OCI-LY7 (cell line): ENCODE data around the gene NEO1. TPM values are rescaled to one million over a fixed set of nuclear protein-coding genes. Genes with fewer than 3 reads are reported as not detected.

ENCODE experiments used
- BruUV-seq: library from RNA; stranded (reverse); fragments of 400-500 nt; replicated peaks from 2 replicates; lab custom pipeline; 2021; lab: Mats Ljungman, UMichigan
- CTCF ChIA-PET: fragments of 300-600 bp; sonication (Branson Sonifier 250); formaldehyde crosslinking; loops from one replicate; lab custom pipeline; 2022; ENCODE audit warnings: antibody characterized with exemption; ENCODE audit not compliant: unreplicated experiment; lab: Charles Lee
- POLR2A ChIA-PET: fragments of 300-600 bp; sonication (Branson Sonifier 250); formaldehyde crosslinking; loops from one replicate; lab custom pipeline; 2022; ENCODE audit warnings: antibody characterized with exemption; lab: Charles Lee
- DNase-seq: peaks from one replicate; pipeline ENCODE4 v3.0.0-alpha.2; 2015; ENCODE audit warnings: low spot score
- H2AFZ ChIP-seq: fragments of 200-600 bp; sonication (generic), shearing (Covaris generic); 2 replicates; pipeline ENCODE4 v1.6.1; 2014; ENCODE audit warnings: mild to moderate bottlenecking, antibody characterized with exemption, low read length, moderate library complexity
- H3K27ac ChIP-seq: fragments of 200-600 bp; sonication (generic); 2 replicates; pipeline ENCODE4 v1.5.1; 2014; ENCODE audit warnings: mixed run types, low read depth, mild to moderate bottlenecking, moderate library complexity, low read length, inconsistent platforms; ENCODE audit not compliant: poor library complexity, severe bottlenecking
- H3K36me3 ChIP-seq: fragments of 200-600 bp; sonication (generic); 2 replicates; pipeline ENCODE4 v1.6.1; 2014; ENCODE audit warnings: mild to moderate bottlenecking, antibody characterized with exemption, low read length, moderate library complexity, mixed read lengths; ENCODE audit not compliant: insufficient read depth
- H3K4me1 ChIP-seq: fragments of 200-600 bp; sonication (generic); 2 replicates; pipeline ENCODE4 v1.5.1; 2014; ENCODE audit warnings: mild to moderate bottlenecking, low read length; ENCODE audit not compliant: insufficient read depth, poor library complexity, severe bottlenecking
- H3K4me2 ChIP-seq: fragments of 200-600 bp; sonication (generic); 2 replicates; pipeline ENCODE4 v1.6.1; 2014; ENCODE audit warnings: mild to moderate bottlenecking, low read length
- H3K4me3 ChIP-seq: fragments of 200-600 bp; sonication (generic); 2 replicates; pipeline ENCODE4 v1.5.1; 2014; ENCODE audit warnings: mild to moderate bottlenecking, low read depth, low read length; ENCODE audit not compliant: poor library complexity, severe bottlenecking
- H3K79me2 ChIP-seq: fragments of 200-600 bp; sonication (generic); 2 replicates; pipeline ENCODE4 v1.6.1; 2016; ENCODE audit warnings: low read depth, mild to moderate bottlenecking, low read length, moderate library complexity, mixed read lengths; ENCODE audit not compliant: insufficient read depth
- H3K9me2 ChIP-seq: fragments of 200-600 bp; sonication (generic); 2 replicates; pipeline ENCODE4 v1.6.1; 2016; ENCODE audit warnings: mild to moderate bottlenecking, low read length, mixed read lengths; ENCODE audit not compliant: insufficient read depth
- H3K9me3 ChIP-seq: fragments of 200-600 bp; sonication (generic); 2 replicates; pipeline ENCODE4 v1.6.1; 2014; ENCODE audit warnings: mild to moderate bottlenecking, mixed run types, low read length, mixed read lengths
- H4K20me1 ChIP-seq: fragments of 200-600 bp; sonication (generic); 2 replicates; pipeline ENCODE4 v1.6.1; 2014; ENCODE audit warnings: mild to moderate bottlenecking, antibody characterized with exemption, low read length, moderate library complexity, mixed read lengths; ENCODE audit not compliant: insufficient read depth
- CTCF ChIP-seq: fragments of 200-600 bp; sonication (generic); conservative IDR thresholded peaks from 2 replicates; pipeline ENCODE4 v1.5.1; 2014; ENCODE audit warnings: mild to moderate bottlenecking, antibody characterized with exemption, low read length, moderate library complexity, mixed read lengths
- EZH2phosphoT487 ChIP-seq: fragments of 200-600 bp; sonication (generic); IDR thresholded peaks from 2 replicates; pipeline ENCODE4 v1.6.1; 2018; ENCODE audit warnings: low read depth, borderline replicate concordance, mild to moderate bottlenecking, mixed run types, antibody characterized with exemption, low read length, moderate library complexity, mixed read lengths
- intact Hi-C: fragments of 100-400 bp; cut with micrococcal nuclease; formaldehyde crosslinking; loops from one replicate; pipeline ENCODE4 v1.10.0; 2022; ENCODE audit not compliant: unreplicated experiment
- total RNA-seq, 2 experiments: library from RNA; depleted of rRNA in 1 of 2; stranded (reverse); fragments of >200 nt in 1 of 2; shearing (Covaris generic) in 1 of 2; gene quantifications; 2 replicates each; pipeline ENCODE4 v1.2.3, GENCODE V29; 2014 to 2022

NEO1 gene
- total RNA-seq, 2 experiments from 2014 or later = 3.0 TPM

GRCh38 chr15:73019154-73019553 lies 33.1 kb upstream of the NEO1 start:
- no TSS peak for BruUV-seq
- Histone ChIP-seq H3K9me3 (no peaks in the 10 kb centered on the region), H3K79me2 (no peaks in the 10 kb centered on the region), H2AFZ (no peak overlapping the region), H3K27ac (no peak overlapping the region), H3K4me1 (no peaks in the 10 kb centered on the region), H3K9me2 (no peaks in the 10 kb centered on the region), H3K4me2 (no peak overlapping the region), H4K20me1 (no peaks in the 10 kb centered on the region), H3K4me3 (no peak overlapping the region), H3K36me3 (no peaks in the 10 kb centered on the region)
- no peak for TF ChIP-seq EZH2phosphoT487
- TF ChIP-seq CTCF = no peak
- ChIA-PET CTCF (no interaction called here), POLR2A (interaction anchor here (0.5 kb wide), 1 partner anchor 19 kb away, joined by 3 read pairs; no protein-coding TSS in a partner anchor)
- no peak for DNase-seq
- intact Hi-C loops = no loop called here

- no peak overlapping the region for H3K27ac ChIP-seq
- no peaks in the 10 kb centered on the region for H3K36me3 ChIP-seq
- CTCF ChIA-PET = no interaction called here
- no peak for TF ChIP-seq EZH2phosphoT487
- no peak for TF ChIP-seq CTCF
- BruUV-seq = no TSS peak
- no peaks in the 10 kb centered on the region for H4K20me1 ChIP-seq
- no peak for DNase-seq
- no peak overlapping the region for H2AFZ ChIP-seq
- no peaks in the 10 kb centered on the region for H3K9me2 ChIP-seq
- no peak overlapping the region for H3K4me3 ChIP-seq
- no peaks in the 10 kb centered on the region for H3K4me1 ChIP-seq
- intact Hi-C loops = no loop called here
- H3K9me3 ChIP-seq = no peaks in the 10 kb centered on the region
- H3K79me2 ChIP-seq = no peaks in the 10 kb centered on the region
- H3K4me2 ChIP-seq = no peak overlapping the region
- POLR2A ChIA-PET = interaction anchor here (0.5 kb wide), 1 partner anchor 19 kb away, joined by 3 read pairs; no protein-coding TSS in a partner anchor
Observed at GRCh38 chr15:73019601-73020146, 32.6 kb upstream of the NEO1 start.

GRCh38 chr15:73021139-73021621 lies 31.1 kb upstream of the NEO1 start:
- Histone ChIP-seq H3K4me1 (no peaks in the 10 kb centered on the region), H3K79me2 (no peaks in the 10 kb centered on the region), H4K20me1 (no peaks in the 10 kb centered on the region), H3K9me2 (no peaks in the 10 kb centered on the region), H3K9me3 (no peaks in the 10 kb centered on the region), H2AFZ (no peak overlapping the region), H3K4me2 (no peak overlapping the region), H3K36me3 (no peaks in the 10 kb centered on the region), H3K4me3 (no peak overlapping the region), H3K27ac (no peak overlapping the region)
- TF ChIP-seq CTCF (no peak), EZH2phosphoT487 (no peak)
- POLR2A ChIA-PET = interaction anchor here (0.7 kb wide), 1 partner anchor 567 kb away, joined by 3 read pairs; no protein-coding TSS in a partner anchor
- no peak for DNase-seq
- CTCF ChIA-PET = no interaction called here
- intact Hi-C loops = no loop called here
- BruUV-seq = no TSS peak
